HG02981 (cell line): Measurements from ENCODE around the gene ACSF2.
A peak's percentile ranks its signal among the peaks of the same experiment; 100 is the strongest.

Experiments
- ATAC-seq: cut with Tn5 transposase; IDR thresholded peaks from one replicate; pipeline ENCODE4 v1.9.1; 2021; ENCODE audit warnings: mild to moderate bottlenecking, moderate library complexity; ENCODE audit not compliant: unreplicated experiment

Gene ACSF2

GRCh38 chr17:50476545-50477315 is 50.7 kb downstream of the ACSF2 start:
- no peak for ATAC-seq

GRCh38 chr17:50477976-50478375 is 52.0 kb downstream of the ACSF2 start:
- ATAC-seq: no peak

GRCh38 chr17:50478391-50479381 is 52.7 kb downstream of the ACSF2 start, which contains the start of gene RSAD1:
RSAD1 (plus strand) TSS chr17:50478860; CDS start chr17:50478885, 25 bp downstream.
- ATAC-seq: peak; percentile 89

- no peak for ATAC-seq
These were observed 53.6 kb downstream of the ACSF2 start for GRCh38 chr17:50479522-50480141.

- ATAC-seq: no peak
These were observed 54.2 kb downstream of the ACSF2 start for GRCh38 chr17:50480142-50480764.

GRCh38 chr17:50480854-50481490 is 55.0 kb downstream of the ACSF2 start:
- ATAC-seq: no peak

GRCh38 chr17:50481648-50482047 is 55.6 kb downstream of the ACSF2 start:
- ATAC-seq: no peak

GRCh38 chr17:50482110-50482509 is 56.1 kb downstream of the ACSF2 start:
- ATAC-seq: no peak

GRCh38 chr17:50482516-50482915 is 56.5 kb downstream of the ACSF2 start:
- no peak for ATAC-seq

- no peak for ATAC-seq
These were observed 57.2 kb downstream of the ACSF2 start for GRCh38 chr17:50483266-50483665.

GRCh38 chr17:50484386-50485155 is 58.6 kb downstream of the ACSF2 start:
- ATAC-seq: no peak

GRCh38 chr17:50487213-50488096 is 61.4 kb downstream of the ACSF2 start:
- no peak for ATAC-seq

- no peak for ATAC-seq
These were observed 62.9 kb downstream of the ACSF2 start for GRCh38 chr17:50488880-50489279.

- no peak for ATAC-seq
These were observed 65.5 kb downstream of the ACSF2 start for GRCh38 chr17:50491505-50491904.

GRCh38 chr17:50492214-50492613 is 66.2 kb downstream of the ACSF2 start:
- ATAC-seq: no peak

GRCh38 chr17:50493744-50494143 is 67.7 kb downstream of the ACSF2 start:
- ATAC-seq: no peak

GRCh38 chr17:50495217-50495823 is 69.3 kb downstream of the ACSF2 start:
- no peak for ATAC-seq

GRCh38 chr17:50495918-50496317 is 69.9 kb downstream of the ACSF2 start:
- ATAC-seq: no peak
